ENCODE data around the gene TMCO1.
"Not testable (repeated sequence)": the region's sequence is repeated elsewhere in the genome, so short reads cannot be mapped to it uniquely, and the experiment has no call there.

TMCO1 gene, protein sequence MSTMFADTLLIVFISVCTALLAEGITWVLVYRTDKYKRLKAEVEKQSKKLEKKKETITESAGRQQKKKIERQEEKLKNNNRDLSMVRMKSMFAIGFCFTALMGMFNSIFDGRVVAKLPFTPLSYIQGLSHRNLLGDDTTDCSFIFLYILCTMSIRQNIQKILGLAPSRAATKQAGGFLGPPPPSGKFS

DNA sequence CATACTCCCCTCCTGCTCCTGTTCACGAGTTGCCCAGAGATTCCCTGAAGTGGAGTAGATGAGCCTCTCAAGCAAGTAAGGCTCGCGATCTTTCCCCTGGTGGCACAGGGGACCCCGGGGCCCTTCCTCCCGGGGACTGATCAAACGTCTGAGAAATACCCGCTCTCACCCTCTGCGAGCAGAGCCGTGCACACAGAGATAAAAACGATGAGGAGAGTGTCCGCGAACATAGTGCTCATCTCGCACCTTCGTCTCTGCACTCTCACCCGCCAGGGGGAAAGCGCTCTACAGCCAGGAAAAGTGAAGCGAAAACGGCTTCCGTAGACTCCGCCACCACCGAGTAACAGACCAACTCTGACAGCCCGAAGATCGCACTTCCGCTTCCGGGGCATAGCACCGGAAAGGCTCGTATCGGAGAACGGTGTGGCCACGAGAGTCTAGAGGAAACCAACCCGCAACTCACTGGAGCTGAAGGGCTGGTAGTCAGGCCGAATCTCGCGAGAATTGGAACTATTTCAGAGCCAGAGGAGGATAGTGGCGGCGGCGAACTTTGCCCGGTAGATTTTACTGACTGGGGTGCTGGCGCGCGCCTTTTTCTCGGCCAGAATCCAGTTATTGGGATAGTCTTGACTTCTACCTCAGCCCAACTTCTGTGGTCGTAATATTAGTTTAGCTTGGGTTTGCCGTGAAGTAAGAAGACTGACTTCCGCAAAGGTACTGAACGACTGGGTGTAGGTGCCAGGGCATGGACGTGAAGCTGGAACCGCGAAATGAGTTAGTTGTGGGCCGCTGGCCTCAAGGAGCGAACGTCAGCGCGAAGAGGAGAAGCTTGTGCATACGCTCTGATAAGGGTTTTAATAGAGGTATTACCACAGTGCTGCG lies at the start of gene TMCO1:
Gene TMCO1, minus strand, starts transcription at position 356 of the 882 bp plus-strand sequence. Its CDS starts 117 bp downstream, at position 239.
- DNase-seq: peak; percentile 89

DNA sequence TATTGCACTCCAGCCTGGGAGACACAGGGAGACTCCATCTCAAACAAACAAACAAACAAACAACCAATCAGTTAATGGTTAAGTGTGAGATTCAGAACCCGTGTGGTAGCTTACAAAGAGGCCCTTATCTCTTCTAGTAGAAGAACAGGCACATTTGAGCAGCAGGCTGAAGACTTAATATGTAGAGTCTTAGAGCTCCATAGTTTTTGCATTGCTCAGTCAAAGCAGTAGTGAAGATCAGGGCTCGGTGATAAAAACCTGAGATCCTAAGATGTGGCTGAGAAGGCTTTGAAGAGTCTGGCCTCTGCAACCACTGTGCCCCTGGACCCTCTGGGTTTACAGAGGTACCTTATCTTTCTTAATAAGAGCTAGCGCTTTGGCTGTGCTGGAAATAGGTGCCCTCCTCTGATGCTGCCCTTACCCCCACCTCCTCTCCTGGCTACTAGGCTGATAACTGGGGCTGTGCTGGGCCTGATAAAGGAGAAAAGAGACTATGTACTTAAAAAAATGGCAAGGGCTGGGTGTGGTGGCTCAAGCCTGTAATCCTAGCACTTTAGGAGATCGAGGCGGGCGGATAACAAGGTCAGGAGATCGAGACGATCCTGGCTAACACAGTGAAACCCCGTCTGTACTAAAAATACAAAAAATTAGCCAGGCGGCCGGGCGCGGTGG lies 48.3 kb upstream of the TMCO1 start:
- no peak for DNase-seq

DNA sequence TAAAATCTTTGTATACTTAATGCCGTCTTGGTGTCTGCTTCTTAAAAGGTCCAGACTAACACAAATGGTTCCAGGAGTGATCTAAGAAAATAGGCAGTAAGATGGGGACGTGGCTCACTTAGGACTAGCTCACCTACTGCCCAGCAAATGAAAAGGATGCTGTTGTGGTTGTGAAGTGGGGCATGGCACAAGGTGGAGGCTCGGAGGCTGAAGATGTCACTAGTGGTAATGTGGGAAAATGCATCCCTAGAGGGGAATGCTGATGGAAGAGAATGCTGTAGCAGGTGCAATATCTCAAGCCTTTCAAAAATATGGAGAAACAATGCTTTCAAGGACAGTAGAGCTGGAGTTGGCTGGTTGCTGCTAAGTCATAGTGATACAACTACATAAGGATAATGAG lies 47.5 kb upstream of the TMCO1 start:
- no peak for DNase-seq

DNA sequence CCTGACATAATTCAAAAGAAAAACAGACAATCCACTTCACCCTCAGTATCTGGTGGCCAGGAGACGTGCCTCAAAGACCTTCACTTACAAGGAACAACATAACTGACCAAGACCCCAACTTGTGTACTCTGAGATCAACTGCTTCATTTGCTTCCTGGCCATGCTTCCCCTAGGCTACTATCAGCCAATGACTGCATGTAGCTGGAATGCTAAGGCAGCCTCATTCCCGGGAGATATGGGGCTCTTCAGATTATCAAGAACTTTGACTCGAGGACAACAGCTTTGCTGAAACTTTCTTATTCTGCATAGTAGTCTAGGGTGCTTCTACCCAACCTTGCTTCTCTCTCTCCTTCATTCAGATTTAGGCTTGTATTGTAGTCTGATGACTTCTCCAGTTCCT lies 47.1 kb upstream of the TMCO1 start:
- DNase-seq: no peak

DNA sequence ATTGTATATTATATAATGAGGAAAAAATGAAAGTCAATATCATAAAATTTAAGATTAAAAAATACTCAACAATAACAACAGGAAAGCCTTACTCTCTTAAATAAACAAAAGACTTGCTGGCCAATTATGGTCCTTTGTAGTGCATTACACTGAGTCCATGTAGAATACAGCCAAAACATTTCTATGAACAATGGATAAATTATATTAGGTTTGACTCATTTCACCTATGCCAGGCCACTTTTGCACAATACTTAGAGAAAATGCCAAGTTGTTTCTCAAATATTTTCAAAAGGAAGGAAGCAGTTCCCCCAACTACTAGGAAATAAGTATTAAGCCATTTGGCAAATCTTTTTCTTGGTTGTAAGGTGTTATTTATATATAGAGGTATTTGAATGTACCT lies 38.9 kb upstream of the TMCO1 start:
- DNase-seq: no peak

DNA sequence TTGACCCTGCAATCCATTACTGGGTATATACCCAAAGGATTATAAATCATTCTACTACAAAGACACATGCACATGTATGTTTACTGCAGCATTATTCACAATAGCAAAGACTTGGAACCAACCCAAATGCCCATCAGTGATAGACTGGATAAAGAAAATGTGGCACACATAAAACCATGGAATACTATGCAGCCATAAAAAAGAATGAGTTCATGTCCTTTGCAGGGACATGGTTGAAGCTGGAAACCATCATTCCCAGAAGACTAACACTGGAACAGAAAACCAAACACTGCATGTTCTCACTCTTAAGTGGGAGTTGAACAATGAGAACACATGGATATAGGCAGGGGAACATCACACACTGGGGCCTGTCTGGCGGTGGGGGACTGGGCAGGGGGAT lies 35.8 kb upstream of the TMCO1 start:
- DNase-seq: not testable (repeated sequence)

DNA sequence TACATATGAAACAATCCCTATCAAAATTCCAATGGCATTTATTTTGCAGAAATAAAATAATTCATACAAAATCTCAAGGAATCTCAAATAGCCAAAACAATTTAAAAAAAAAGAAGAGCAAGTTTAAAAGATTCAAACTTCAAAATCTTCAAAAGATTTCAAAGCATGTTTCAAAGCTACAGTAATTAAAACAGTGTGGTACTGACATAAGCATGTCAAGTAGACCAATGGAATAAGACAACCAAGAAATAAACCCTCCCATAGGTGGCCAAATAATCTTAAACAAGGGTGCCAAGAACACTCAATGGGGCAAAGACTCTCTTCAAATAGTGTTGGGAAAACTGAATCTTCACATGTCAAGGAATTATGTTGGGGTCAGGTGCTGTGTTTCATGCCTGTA lies 30.7 kb upstream of the TMCO1 start:
- no peak for DNase-seq

DNA sequence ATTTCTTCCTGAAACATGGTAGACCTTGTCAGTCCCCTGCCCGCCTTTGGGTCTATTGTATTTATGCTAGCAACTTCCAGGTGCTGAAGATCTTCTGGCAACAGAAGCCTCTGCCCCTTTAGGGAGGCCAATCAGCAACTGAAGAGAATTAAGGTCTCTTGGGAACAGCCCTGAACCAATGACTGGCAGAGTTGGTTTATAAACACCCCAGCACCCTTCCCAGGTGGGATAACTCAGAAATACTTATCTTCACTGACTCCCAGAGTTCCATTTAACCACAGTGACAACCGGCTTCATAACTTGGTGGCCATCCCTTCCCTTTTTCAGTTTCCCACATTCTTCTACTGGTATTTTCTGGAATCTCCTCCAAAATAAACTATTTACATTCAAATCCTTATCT lies 27.2 kb upstream of the TMCO1 start:
- DNase-seq: no peak

DNA sequence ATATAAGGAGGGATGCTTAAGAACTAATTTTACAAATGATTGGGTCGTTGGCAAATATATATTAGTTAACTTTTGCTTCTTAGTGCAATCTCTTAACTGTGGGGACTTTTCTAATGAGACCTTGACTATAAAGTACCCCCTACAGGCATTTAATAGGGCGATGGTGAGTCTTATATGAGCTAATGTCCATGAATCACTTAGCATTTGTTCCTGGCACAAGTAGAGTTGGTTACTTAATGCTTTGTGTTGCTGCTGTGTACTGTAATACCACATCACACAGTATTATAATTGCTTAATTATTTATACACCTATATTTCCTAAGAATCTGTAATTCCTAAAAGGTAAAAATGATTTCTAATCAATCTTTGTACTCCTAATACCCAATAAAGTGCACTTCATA lies 25.3 kb upstream of the TMCO1 start:
- DNase-seq: no peak

DNA sequence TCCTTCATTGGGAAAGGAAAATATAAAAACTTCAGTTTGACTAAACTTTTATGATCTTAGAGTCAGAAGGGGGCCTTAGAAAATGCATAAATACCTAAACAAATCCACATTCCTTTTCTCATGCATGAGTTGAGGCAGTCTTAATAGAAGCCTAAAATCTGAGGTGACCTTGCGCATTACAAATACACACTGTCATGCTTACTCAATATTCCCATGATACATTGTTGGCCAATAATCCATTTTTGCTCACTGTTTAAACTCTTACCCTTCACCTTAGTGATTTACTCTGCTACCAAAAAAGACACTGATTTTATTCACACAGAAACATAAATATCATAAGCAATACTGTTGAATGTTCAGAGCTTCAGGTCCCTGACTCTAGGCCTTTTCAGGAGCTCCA lies 19.1 kb upstream of the TMCO1 start:
- no peak for DNase-seq

DNA sequence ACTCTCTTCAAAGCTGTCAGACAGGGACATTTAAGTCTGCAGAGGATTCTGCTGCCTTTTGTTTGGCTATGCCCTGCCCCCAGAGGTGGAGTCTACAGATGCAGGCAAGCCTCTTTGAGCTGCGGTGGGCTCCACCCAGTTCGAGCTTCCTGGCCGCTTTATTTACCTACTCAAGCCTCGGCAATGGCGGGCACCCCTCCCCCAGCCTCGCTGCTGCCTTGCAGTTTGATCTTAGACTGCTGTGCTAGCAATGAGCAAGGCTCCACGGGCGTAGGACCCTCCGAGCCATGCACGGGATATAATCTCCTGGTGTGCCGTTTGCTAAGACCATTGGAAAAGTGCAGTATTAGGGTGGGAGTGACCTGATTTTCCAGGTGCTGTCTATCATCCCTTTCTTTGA lies 14.9 kb upstream of the TMCO1 start:
- not testable (repeated sequence) for DNase-seq

DNA sequence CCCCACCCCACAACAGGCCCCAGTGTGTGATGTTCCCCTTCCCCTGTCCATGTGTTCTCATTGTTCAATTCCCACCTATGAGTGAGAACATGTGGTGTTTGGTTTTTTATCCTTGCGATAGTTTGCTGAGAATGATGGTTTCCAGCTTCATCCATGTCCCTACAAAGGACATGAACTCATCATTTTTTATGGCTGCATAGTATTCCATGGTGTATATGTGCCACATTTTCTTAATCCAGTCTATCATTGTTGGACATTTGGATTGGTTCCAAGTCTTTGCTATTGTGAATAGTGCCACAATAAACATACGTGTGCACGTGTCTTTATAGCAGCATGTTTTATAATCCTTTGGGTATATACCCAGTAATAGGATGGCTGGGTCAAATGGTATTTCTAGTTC lies 9.5 kb upstream of the TMCO1 start:
- not testable (repeated sequence) for DNase-seq

DNA sequence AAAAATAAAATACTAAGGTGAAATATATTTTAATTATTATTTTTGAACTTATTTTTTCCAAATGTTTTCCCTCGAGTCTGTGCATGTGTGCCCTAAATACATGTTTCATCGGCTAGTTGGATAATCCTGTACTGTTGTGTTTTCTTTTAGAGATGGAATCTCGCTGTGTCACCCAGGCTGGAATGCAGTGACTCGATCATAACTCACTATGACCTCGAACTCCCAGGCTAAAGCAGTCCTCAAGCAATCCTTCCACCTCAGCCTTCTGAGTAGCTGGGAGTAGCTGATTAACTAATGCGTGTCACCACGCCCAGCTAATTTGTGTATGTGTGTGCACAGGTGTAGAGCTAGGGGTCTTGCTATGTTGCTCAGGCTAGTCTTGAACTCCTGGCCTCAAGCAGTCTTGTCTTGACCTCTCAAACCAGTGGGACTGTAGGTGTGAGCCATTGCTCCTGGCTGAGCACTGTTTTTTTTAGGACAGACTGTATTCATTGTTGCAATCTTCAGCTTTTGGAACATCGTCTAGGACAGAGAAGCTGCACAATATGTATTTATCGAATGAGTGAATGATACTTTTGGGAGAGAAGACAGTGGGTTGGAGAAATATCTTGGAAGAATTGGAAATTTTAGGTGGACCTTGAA lies 4.8 kb upstream of the TMCO1 start:
- DNase-seq: no peak

DNA sequence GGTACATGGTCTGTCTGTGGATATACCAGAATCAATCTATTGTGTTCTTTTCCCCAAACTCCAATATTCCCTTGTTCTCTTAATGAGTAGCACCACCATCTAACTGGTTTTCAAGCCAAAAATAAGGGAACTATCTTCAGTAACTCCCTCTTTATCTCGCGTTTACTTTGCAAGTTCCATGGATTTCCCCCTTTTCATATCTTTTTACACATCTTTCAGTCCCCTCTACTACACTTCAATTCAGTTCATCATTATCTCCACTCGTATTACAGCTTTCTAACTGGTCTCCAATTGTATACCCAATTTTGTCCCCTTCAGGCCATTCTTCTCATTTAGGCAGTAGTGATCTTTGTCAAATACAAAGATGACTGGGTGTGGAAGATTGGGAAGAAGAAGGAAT lies 4.1 kb upstream of the TMCO1 start:
- DNase-seq: no peak

DNA sequence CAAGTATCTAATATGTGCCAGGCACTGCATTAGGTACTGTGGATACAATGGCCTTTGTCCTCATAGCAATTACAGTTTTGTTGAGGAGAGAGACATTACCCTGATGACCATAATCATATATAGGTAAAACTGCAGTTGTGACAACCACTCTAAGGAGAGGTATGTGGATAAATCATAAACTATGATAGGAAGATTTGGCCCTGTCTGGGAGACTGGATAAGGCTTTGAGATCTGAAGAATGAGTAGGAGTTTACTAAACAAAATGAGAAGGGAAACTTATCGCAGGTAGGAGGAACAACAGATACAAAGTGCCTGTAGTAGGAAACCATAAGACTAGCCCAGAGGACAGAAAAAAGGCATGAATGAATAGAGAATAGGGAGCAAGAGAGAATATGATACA lies 4.4 kb downstream of the TMCO1 start:
- no peak for DNase-seq

DNA sequence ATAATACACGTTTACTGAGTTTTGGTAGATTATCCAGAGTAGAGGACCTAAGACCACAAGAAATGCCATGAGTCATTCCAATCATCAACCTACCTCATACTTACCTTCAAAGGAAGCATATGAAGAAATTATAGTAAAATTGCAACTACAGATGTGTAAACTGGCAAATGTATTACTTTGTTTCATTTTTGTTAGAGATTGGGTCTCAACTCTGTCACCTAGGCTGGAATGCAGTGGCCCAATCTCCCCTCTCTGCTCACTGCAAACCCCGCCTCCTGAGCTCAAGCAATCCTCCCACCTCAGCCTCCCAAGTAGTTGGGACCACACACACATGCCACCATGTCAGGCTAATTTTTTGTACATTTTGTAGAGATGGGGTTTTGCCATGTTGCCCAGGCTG lies 5.2 kb downstream of the TMCO1 start:
- no peak for DNase-seq

DNA sequence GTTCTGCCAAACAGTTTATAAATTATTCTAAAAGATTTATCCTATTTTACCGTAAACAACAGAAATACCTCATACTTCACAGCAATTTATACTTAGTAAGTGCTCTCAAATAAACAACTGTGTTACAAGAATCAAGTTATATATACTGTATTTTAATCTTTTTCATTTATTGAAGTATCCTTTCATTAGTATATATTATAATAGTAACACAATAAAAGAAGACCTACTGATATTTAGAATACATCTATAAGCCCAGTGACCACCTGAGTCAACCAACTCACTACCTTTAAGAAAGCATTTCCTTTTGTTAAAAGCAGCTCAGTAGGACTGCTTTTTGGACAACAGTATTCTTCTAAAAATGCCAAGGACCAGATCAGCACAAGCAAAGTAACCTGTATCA lies 5.9 kb downstream of the TMCO1 start:
- no peak for DNase-seq

DNA sequence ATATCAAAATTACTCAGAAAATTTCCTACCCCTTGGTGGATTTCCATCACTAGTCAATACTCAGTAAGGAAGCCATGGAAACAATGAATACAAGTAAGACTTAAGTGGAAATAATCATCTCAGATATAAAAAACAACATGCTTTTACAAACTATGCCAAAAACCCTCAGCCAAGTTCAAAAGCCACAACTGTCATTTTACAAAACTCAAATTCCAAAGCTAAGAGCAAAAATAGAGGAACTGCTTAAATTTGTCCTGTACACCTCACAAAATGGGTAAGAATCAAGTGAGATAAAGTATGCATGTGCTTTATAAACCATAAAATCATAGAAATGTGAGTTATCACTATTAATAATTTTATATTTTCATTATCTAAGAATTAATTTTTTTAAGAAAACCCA lies 9.6 kb downstream of the TMCO1 start:
- no peak for DNase-seq

DNA sequence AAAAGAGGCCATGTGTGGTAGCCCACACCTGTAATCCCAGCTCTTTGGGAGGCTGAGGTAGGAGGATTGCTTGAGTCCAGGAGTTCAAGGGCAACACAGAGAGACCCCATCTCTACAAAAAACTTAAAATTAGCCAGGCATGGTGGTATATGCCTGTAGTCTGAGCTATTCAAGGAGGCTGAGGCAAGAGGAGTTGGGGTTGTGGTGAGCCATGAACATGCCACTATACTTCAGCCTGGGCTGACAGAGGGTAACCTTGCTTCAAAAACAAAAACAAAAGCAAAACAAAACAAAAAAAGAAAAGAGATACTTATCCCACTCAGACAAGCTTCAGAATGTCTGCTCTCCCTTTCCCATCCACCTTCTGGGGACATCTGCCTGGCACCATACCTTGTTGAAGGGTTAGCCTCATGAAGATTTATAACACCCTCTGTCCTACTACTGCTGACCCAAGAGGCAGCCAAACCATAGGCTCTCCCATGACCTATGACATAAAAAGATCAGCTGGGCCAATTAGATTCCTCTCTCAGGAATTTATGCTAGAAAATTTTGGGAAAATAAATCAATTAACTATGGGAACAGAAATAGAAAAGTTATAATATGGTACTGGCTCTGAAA lies 13.2 kb downstream of the TMCO1 start:
- no peak for DNase-seq

DNA sequence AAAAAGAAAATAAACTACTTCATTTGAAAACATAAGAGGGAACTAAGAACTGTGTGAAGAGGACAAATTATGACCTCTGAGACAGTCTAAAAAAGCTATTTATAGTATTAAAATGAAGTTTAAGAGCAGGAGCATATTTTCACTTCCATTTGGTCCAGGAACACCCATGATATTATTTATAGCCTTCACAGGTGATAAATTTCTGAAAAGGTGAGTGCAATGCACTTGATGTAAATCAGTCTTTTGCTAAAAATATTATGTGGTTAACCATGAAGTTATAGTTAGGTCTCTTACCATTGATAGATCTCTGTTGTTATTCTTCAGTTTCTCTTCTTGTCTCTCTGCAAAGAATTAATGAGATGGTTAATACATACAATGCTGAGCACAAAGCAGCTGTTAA lies 14.7 kb downstream of the TMCO1 start:
- no peak for DNase-seq

DNA sequence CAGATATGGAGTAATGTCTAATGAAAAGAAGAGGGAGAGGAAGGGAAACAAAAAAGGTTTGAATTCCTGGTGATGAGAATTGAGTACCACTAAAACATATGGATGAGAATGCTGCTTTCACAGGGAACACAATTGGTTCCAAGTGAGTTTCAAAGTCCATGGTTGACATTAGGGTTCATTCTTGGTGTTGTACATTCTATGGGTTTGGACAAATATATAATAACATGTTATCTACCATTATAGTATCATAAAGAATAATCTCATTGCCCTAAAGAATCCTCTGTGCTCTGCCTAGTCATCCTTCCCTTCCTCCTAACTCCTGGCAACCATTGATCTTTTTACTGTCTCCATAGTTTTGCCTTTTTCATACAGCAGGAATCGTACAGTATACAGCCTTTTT lies 20.1 kb downstream of the TMCO1 start:
- DNase-seq: no peak

DNA sequence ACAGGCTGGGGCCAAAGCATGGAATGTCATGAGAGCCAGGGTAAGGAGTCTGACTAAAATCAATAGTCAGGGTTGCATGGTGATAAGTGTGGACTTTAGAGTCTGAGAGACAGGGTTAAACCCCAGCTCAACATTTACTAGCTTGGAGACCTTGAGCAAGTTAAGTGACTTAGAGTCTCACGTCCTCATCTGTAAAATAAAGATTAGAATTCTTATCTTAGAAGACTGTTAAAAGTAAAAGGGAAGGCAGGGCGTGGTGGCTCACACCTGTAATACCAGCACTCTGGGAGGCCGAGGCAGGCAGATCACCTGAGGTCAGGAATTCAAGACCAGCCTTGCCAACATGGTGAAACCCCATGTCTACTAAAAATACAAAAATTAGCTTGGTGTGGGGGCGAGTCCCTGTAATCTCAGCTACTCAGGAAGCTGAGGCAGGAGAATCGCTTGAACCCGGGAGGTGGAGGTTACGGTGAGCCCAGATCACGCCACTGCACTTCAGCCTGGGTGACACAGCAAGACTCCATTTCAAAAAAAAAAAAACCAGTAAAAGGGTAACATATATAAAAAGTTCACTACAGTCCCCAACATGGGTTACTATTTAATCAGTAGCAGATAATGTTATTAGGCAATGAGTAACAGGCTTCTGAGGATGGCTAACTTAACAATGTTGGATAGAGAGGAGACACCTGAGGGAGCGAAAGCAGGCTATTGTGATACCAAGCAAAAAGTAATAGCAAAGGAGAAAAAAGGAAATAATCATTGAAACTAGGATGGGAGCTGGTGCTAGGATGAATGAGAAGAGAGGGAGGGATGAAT lies 20.8 kb downstream of the TMCO1 start:
- no peak for DNase-seq
